Endothelial cell of umbilical vein (primary cell): Measurements from ENCODE around the gene MTX1.

Experiments
- EZH2 ChIP-seq: IDR thresholded peaks from 2 replicates; pipeline ENCODE4 v1.6.1; 2012; ENCODE audit warnings: borderline replicate concordance, low read depth, mild to moderate bottlenecking, moderate library complexity, low read length, inconsistent platforms; ENCODE audit not compliant: severe bottlenecking
- FOS ChIP-seq: IDR thresholded peaks from 2 replicates; pipeline ENCODE4 v1.6.1; 2011; ENCODE audit warnings: mild to moderate bottlenecking, low read length, moderate library complexity, borderline replicate concordance; ENCODE audit not compliant: insufficient read depth
- GATA2 ChIP-seq: IDR thresholded peaks from 2 replicates; pipeline ENCODE4 v1.7.0; 2011; ENCODE audit warnings: low read depth, mild to moderate bottlenecking, moderate library complexity, mixed read lengths, low read length; ENCODE audit not compliant: insufficient read length, insufficient read depth
- JUN ChIP-seq: IDR thresholded peaks from 2 replicates; pipeline ENCODE4 v1.6.1; 2011; ENCODE audit warnings: borderline replicate concordance, low read depth; ENCODE audit not compliant: insufficient read length, insufficient read depth
- POLR2A ChIP-seq: IDR thresholded peaks from 2 replicates; pipeline ENCODE4 v1.6.1; 2012; ENCODE audit warnings: low read depth, mild to moderate bottlenecking, control low read depth, low read length
- POLR2AphosphoS5 ChIP-seq: IDR thresholded peaks from 2 replicates; pipeline ENCODE4 v1.6.1; 2012; ENCODE audit warnings: low read depth, mild to moderate bottlenecking, control low read depth, low read length, moderate library complexity; ENCODE audit not compliant: insufficient read depth
- TF ChIP-seq, protein P1 (sequence below), 2 donors: IDR thresholded peaks; 1 replicate in 1 of 2; 2 replicates in 1 of 2; pipeline ENCODE4 v1.5.1; 2011; ENCODE audit warnings: low read length in 2 of 2, mild to moderate bottlenecking in 2 of 2, moderate library complexity in 2 of 2, control low read depth in 1 of 2, inconsistent platforms in 1 of 2, low read depth in 1 of 2; ENCODE audit not compliant: insufficient read depth in 1 of 2; ENCODE audit errors: extremely low read depth in 1 of 2
- TF ChIP-seq, protein P2 (sequence below): IDR thresholded peaks from 2 replicates; pipeline ENCODE4 v1.6.1; 2011; ENCODE audit not compliant: insufficient read depth, insufficient read length

- TF ChIP-seq, protein P1, sequence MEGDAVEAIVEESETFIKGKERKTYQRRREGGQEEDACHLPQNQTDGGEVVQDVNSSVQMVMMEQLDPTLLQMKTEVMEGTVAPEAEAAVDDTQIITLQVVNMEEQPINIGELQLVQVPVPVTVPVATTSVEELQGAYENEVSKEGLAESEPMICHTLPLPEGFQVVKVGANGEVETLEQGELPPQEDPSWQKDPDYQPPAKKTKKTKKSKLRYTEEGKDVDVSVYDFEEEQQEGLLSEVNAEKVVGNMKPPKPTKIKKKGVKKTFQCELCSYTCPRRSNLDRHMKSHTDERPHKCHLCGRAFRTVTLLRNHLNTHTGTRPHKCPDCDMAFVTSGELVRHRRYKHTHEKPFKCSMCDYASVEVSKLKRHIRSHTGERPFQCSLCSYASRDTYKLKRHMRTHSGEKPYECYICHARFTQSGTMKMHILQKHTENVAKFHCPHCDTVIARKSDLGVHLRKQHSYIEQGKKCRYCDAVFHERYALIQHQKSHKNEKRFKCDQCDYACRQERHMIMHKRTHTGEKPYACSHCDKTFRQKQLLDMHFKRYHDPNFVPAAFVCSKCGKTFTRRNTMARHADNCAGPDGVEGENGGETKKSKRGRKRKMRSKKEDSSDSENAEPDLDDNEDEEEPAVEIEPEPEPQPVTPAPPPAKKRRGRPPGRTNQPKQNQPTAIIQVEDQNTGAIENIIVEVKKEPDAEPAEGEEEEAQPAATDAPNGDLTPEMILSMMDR (IDR thresholded peaks at IDR 0.05; ENCODE audit: extremely low read depth in 1 of 2, insufficient read depth in 1 of 2, low read depth in 1 of 2, low read length in 2 of 2) = no peak
- TF ChIP-seq POLR2AphosphoS5 (no peak), FOS (no peak), GATA2 (no peak), POLR2A (no peak), EZH2 (no peak), JUN (no peak)
- TF ChIP-seq, protein P2, sequence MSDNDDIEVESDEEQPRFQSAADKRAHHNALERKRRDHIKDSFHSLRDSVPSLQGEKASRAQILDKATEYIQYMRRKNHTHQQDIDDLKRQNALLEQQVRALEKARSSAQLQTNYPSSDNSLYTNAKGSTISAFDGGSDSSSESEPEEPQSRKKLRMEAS = no peak
Observed at GRCh38 chr1:155205035-155205434, 3.5 kb upstream of the MTX1 start.
